Activated CD8-positive, alpha-beta memory T cell treated with anti-CD3 and anti-CD28 coated beads, Interleukin-2, amount 50 U/mL, for 48 hours (primary cell): ENCODE data around the gene ZBTB14.

ENCODE experiments used
- DNase-seq: peaks from one replicate; pipeline ENCODE4 v3.0.0-alpha.2; 2020

The ZBTB14 gene

DNA sequence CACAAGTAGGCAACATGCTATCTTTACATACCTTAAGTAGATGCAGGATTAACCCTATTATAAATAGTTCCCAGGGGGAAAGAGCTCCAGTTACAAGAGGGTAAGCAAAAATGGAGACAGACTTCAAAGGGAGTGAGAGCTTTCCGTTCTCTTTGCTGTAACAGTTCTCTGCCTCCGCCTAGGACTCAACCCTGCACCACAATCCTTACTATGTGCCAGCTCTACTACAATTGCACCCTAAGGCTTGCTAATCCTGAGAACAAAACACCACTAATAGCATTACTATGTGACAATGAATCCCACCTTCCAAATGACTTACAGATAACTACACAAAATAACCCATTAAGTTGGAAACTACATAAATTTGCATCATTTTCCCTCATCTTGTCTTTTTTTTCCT, 7.7 kb downstream of the ZBTB14 start:
- DNase-seq = no peak

DNA sequence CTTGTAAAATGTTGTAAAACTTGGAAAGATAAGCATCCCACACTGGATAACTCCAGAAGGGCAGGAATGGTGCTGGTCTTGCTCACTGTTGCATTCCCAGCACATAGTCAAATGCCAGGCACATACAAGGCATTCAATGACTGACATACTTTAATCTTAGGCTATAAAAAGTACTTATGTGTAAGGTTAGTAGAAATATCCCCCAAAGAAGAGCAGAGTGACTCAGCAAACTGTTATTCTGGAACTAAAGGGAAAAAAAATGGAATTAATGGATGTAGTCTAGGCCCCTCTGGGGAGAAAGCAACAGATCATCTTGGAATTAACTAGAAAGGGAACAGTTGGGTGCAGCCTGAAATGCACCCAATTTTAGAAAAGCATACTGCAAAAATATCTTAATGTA, 9.0 kb downstream of the ZBTB14 start:
- DNase-seq = no peak

DNA sequence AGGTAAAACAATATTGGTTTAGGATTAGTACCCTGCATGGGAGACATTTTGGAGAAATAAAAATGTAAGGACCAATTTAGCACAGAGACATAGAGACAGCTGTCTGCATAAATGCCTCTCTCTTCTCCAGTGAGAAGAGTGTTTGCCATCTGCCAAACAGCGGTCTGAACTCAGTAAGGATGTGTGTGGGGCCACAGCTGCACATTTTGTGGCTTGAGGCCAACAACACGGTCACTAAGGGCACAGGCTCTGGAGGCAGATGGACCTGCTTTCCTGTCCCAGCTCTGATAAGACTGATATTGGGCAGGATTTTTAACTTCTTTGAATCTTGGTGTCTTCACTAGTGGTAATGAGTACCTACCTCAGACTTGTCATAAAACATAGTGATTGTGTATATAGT, 10.2 kb downstream of the ZBTB14 start:
- no peak for DNase-seq

DNA sequence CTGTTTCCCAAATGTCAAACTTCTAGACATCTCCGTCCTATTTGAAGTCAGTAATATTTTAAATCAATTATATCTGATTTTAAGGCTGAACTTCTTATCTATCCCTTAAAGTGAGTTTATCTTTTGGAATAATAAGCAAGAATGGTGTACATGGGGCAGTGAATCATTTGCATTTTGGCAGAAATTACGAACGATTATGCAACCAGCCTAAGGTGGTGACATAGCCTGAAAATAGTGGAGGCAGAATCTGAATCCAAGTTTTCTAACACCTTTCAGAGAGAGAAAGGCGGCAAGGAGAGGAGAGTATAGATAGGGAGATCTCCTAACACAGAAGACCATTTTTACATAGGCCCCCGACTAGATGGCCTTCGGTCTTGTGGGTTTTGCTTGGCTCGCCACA, 10.7 kb downstream of the ZBTB14 start:
- no peak for DNase-seq

DNA sequence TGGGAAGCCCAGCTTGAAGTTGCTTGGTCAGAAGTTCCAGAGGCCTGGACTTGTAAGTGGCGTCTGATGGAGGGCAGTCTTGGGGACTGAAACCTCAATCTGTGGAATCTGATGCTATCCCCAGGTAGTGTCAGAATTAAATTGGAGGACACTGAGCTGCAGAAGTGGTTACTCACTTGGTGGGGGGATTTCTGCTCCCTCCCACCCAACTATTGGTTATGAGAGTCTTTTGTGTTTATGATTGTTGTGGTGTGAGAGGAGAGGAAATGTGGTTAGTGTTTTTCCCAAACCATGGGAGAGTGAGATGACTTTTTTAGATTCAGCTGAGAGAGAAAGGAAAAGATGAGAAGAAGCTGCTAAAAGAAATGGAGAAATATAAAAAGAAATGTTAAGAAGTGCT, 12.8 kb downstream of the ZBTB14 start:
- no peak for DNase-seq

DNA sequence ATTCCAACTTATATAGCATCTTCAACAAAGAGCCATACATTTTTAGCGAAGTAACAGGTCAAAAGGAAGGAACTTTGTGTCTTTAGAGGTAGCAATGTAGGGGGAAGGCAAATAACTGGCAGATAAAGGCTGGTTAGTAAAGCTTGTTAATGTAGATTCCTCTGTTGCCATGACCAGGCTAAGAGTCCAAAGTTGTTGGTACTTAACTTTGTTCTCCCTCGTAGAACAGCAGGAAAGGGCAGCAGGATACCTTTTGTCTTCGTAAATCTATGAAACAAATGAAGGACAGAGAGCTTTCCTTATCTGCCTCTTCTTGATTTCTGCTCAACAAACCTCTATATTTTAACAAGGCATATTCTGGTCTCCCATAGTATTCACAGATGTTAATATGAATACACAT, 18.6 kb downstream of the ZBTB14 start:
- no peak for DNase-seq

- no peak for DNase-seq
Measured at GRCh38 chr18:5275872-5276271, 19.7 kb downstream of the ZBTB14 start.

GRCh38 chr18:5268874-5269273, 26.7 kb downstream of the ZBTB14 start:
- DNase-seq = no peak

GRCh38 chr18:5266721-5267120, 28.8 kb downstream of the ZBTB14 start:
- no peak for DNase-seq

- DNase-seq = no peak
Measured at GRCh38 chr18:5253910-5254309, 41.6 kb downstream of the ZBTB14 start.

GRCh38 chr18:5251117-5251516, 44.4 kb downstream of the ZBTB14 start:
- no peak for DNase-seq

- no peak for DNase-seq
Measured at GRCh38 chr18:5250603-5251002, 44.9 kb downstream of the ZBTB14 start.

DNA sequence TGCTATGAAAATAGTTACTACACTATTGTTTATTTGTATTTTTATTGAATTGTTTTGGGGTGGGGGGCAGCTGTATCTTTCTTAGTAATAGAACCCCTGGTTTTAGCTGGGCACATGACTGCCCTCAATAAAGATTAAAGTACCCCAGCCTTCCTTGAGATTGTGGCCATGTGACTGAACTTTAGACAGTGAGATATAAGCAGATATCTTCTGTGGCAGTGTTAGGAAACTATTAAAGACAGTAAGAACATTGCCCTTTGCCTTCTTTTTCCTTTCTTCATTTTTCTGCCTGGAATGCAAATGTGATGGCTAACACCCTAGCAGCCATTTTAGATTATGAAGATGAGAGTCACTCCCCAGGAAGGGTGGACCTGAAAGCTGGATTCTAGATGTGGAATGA, 50.6 kb downstream of the ZBTB14 start:
- no peak for DNase-seq

DNA sequence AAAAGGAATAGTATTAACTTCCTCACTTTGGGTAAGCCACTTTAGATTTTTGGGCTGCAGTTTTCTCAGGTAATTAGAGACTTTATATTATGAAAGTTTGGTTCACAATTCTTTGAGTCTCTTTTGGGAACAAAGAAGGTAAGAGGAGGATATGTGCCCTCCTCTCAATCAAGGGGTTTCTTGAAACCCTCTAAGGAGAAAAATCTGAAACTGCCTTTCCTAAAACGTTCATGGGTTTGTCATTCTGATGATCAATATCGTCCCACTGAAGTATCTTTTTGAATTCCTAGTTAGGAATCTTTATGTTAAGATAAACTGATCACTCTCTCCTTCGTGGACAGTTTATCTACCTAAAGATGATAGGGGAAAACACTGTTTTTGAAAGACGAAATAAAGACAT, 56.1 kb downstream of the ZBTB14 start:
- no peak for DNase-seq
